Astrocyte (in vitro differentiated cells and primary cell): ENCODE measurements around the gene AP4S1. TPM values are rescaled to one million over a fixed set of nuclear protein-coding genes. Genes with fewer than 3 reads are reported as not detected.

Experiments used
- DNase-seq: peaks from one replicate; pipeline ENCODE4 v3.0.0-alpha.2; 2010; ENCODE audit warnings: low read depth
- FAIRE-seq: peaks from 2 replicates; lab custom pipeline; 2011; peaks lifted over from hg19 to GRCh38; lab: Jason Lieb, UNC
- H2AFZ ChIP-seq: 2 replicates; pipeline ENCODE4 v1.6.0; 2012; ENCODE audit warnings: low read depth, low read length, inconsistent platforms
- H3K27ac ChIP-seq: 2 replicates; pipeline ENCODE4 v1.5.1; 2011; ENCODE audit warnings: low read depth, low read length, inconsistent platforms
- H3K27me3 ChIP-seq: 2 replicates; pipeline ENCODE4 v1.6.0; 2011; ENCODE audit warnings: low read length, inconsistent platforms; ENCODE audit not compliant: insufficient read depth
- H3K36me3 ChIP-seq: 2 replicates; pipeline ENCODE4 v1.5.1; 2011; ENCODE audit warnings: low read length, inconsistent platforms; ENCODE audit not compliant: insufficient read depth
- H3K4me1 ChIP-seq: 2 replicates; pipeline ENCODE4 v1.5.1; 2011; ENCODE audit warnings: low read length, inconsistent platforms; ENCODE audit not compliant: insufficient read depth
- H3K4me2 ChIP-seq: 2 replicates; pipeline ENCODE4 v1.6.0; 2012; ENCODE audit warnings: low read length, inconsistent platforms
- H3K4me3 ChIP-seq: 2 replicates; pipeline ENCODE4 v1.5.1; 2011; ENCODE audit warnings: low read depth, mild to moderate bottlenecking, low read length, inconsistent platforms; ENCODE audit not compliant: insufficient read depth
- H3K79me2 ChIP-seq: 2 replicates; pipeline ENCODE4 v1.6.0; 2012; ENCODE audit warnings: mild to moderate bottlenecking, low read length, inconsistent platforms; ENCODE audit not compliant: insufficient read depth
- H3K9ac ChIP-seq: 2 replicates; pipeline ENCODE4 v1.6.0; 2012; ENCODE audit warnings: mild to moderate bottlenecking, low read length, inconsistent platforms
- H3K9me3 ChIP-seq: 2 replicates; pipeline ENCODE4 v1.5.1; 2012; ENCODE audit warnings: low read depth, mild to moderate bottlenecking, low read length, inconsistent platforms; ENCODE audit not compliant: insufficient read depth
- H4K20me1 ChIP-seq: 2 replicates; pipeline ENCODE4 v1.6.0; 2012; ENCODE audit warnings: low read length, inconsistent platforms; ENCODE audit not compliant: insufficient read depth
- H3K27ac Mint-ChIP-seq: one replicate; pipeline ENCODE4 v1.8.0; 2021; ENCODE audit warnings: mild to moderate bottlenecking, mixed read lengths; ENCODE audit not compliant: unreplicated experiment
- H3K27me3 Mint-ChIP-seq: one replicate; pipeline ENCODE4 v1.8.0; 2021; ENCODE audit warnings: low read depth, mixed read lengths; ENCODE audit not compliant: unreplicated experiment
- H3K36me3 Mint-ChIP-seq: one replicate; pipeline ENCODE4 v1.8.0; 2021; ENCODE audit warnings: low read depth, mixed read lengths; ENCODE audit not compliant: unreplicated experiment
- H3K4me1 Mint-ChIP-seq: one replicate; pipeline ENCODE4 v1.8.0; 2021; ENCODE audit warnings: low read depth, mixed read lengths; ENCODE audit not compliant: unreplicated experiment
- H3K4me3 Mint-ChIP-seq: one replicate; pipeline ENCODE4 v1.8.0; 2021; ENCODE audit warnings: mild to moderate bottlenecking, moderate library complexity, mixed read lengths; ENCODE audit not compliant: unreplicated experiment
- H3K9me3 Mint-ChIP-seq: one replicate; pipeline ENCODE4 v1.8.0; 2021; ENCODE audit warnings: mild to moderate bottlenecking, mixed read lengths; ENCODE audit not compliant: unreplicated experiment
- CTCF ChIP-seq: IDR thresholded peaks from 2 replicates; pipeline ENCODE4 v1.5.1; 2011; ENCODE audit warnings: low read depth, mild to moderate bottlenecking, inconsistent platforms, low read length, moderate library complexity; ENCODE audit not compliant: insufficient read depth
- EZH2 ChIP-seq: IDR thresholded peaks from 2 replicates; pipeline ENCODE4 v1.6.1; 2012; ENCODE audit warnings: mild to moderate bottlenecking, low read length, inconsistent platforms; ENCODE audit not compliant: insufficient read depth
- total RNA-seq: library from RNA; stranded (reverse); gene quantifications from 2 replicates; pipeline ENCODE4 v1.2.1, GENCODE V29; 2021

The AP4S1 gene
- total RNA-seq, 1 donor from 2014 or later = 5.7 TPM

GRCh38 chr14:31096255-31096654, 70.8 kb downstream of the AP4S1 start:
- Histone ChIP-seq H3K27me3 (no peaks in the 10 kb centered on the region), H3K4me1 (no peaks in the 10 kb centered on the region), H3K4me2 (no peak overlapping the region), H3K79me2 (no peaks in the 10 kb centered on the region), H3K36me3 (peaks cover 27% of the 10 kb centered on the region), H4K20me1 (no peaks in the 10 kb centered on the region), H3K4me3 (no peak overlapping the region), H2AFZ (no peak overlapping the region), H3K9me3 (no peaks in the 10 kb centered on the region), H3K27ac (no peak overlapping the region), H3K9ac (no peak overlapping the region)
- Mint-ChIP-seq H3K27ac (peak overlapping the region; percentile 69), H3K4me1 (peaks cover 11% of the 10 kb centered on the region), H3K9me3 (no peaks in the 10 kb centered on the region), H3K36me3 (peaks cover 11% of the 10 kb centered on the region), H3K4me3 (no peak overlapping the region), H3K27me3 (no peaks in the 10 kb centered on the region)
- DNase-seq (peak; percentile 14), FAIRE-seq (no peak)
- no peak for TF ChIP-seq EZH2
- TF ChIP-seq CTCF = no peak

- Histone ChIP-seq H3K36me3 (peaks cover 28% of the 10 kb centered on the region), H2AFZ (no peak overlapping the region), H3K4me3 (no peak overlapping the region), H3K9ac (no peak overlapping the region), H3K27ac (no peak overlapping the region), H3K27me3 (no peaks in the 10 kb centered on the region), H4K20me1 (no peaks in the 10 kb centered on the region), H3K4me1 (no peaks in the 10 kb centered on the region), H3K4me2 (no peak overlapping the region), H3K79me2 (no peaks in the 10 kb centered on the region), H3K9me3 (no peaks in the 10 kb centered on the region)
- TF ChIP-seq EZH2 (no peak), CTCF (no peak)
- Mint-ChIP-seq H3K9me3 (no peaks in the 10 kb centered on the region), H3K4me3 (no peak overlapping the region), H3K4me1 (peaks cover 5% of the 10 kb centered on the region), H3K27me3 (no peaks in the 10 kb centered on the region), H3K27ac (peak overlapping the region; percentile 69), H3K36me3 (peaks cover 15% of the 10 kb centered on the region)
- FAIRE-seq (no peak), DNase-seq (no peak)
Measured at GRCh38 chr14:31097081-31097480, 71.6 kb downstream of the AP4S1 start.

- no peaks in the 10 kb centered on the region for H3K27me3 ChIP-seq
- Mint-ChIP-seq H3K27ac (no peak overlapping the region), H3K9me3 (no peaks in the 10 kb centered on the region), H3K36me3 (peaks cover 32% of the 10 kb centered on the region), H3K27me3 (no peaks in the 10 kb centered on the region), H3K4me1 (peaks cover 7% of the 10 kb centered on the region), H3K4me3 (no peak overlapping the region)
- H3K4me1 ChIP-seq = no peaks in the 10 kb centered on the region
- peak; percentile 69 for FAIRE-seq
- H3K79me2 ChIP-seq = no peaks in the 10 kb centered on the region
- H3K9me3 ChIP-seq = no peaks in the 10 kb centered on the region
- TF ChIP-seq CTCF (no peak), EZH2 (no peak)
- H3K4me3 ChIP-seq = no peak overlapping the region
- no peak overlapping the region for H3K27ac ChIP-seq
- DNase-seq = peak; percentile 40
- H3K9ac ChIP-seq = no peak overlapping the region
- H3K4me2 ChIP-seq = no peak overlapping the region
- no peaks in the 10 kb centered on the region for H4K20me1 ChIP-seq
- no peak overlapping the region for H2AFZ ChIP-seq
- H3K36me3 ChIP-seq = peaks cover 34% of the 10 kb centered on the region
Measured at GRCh38 chr14:31106768-31107167, 81.3 kb downstream of the AP4S1 start.
